ENCODE results near the gene XRCC2. TPM values are rescaled to one million over a fixed set of nuclear protein-coding genes. Genes with fewer than 3 reads are reported as not detected.

The XRCC2 gene
- total RNA-seq, 1 donor from 2014 or later: 1.7 TPM

GRCh38 chr7:152683297-152683696 is 7.4 kb upstream of the XRCC2 start:
- DNase-seq (ENCODE audit: extremely low spot score in 2 of 2): no peak
- intact Hi-C loops (cut with DNase I): no loop called here
- Histone ChIP-seq H3K4me3 (no peak overlapping the region), H3K27ac (no peak overlapping the region), H3K4me1 (no peaks in the 10 kb centered on the region), H3K36me3 (no peaks in the 10 kb centered on the region), H3K9me3 (no peaks in the 10 kb centered on the region), H3K27me3 (no peaks in the 10 kb centered on the region)
- TF ChIP-seq POLR2AphosphoS5 (IDR thresholded peaks at IDR 0.05; ENCODE audit: insufficient read depth in 1 of 2, low read depth in 1 of 2) (no peak), CTCF (IDR thresholded peaks at IDR 0.05) (no peak), POLR2A (IDR thresholded peaks at IDR 0.05) (no peak)

DNA sequence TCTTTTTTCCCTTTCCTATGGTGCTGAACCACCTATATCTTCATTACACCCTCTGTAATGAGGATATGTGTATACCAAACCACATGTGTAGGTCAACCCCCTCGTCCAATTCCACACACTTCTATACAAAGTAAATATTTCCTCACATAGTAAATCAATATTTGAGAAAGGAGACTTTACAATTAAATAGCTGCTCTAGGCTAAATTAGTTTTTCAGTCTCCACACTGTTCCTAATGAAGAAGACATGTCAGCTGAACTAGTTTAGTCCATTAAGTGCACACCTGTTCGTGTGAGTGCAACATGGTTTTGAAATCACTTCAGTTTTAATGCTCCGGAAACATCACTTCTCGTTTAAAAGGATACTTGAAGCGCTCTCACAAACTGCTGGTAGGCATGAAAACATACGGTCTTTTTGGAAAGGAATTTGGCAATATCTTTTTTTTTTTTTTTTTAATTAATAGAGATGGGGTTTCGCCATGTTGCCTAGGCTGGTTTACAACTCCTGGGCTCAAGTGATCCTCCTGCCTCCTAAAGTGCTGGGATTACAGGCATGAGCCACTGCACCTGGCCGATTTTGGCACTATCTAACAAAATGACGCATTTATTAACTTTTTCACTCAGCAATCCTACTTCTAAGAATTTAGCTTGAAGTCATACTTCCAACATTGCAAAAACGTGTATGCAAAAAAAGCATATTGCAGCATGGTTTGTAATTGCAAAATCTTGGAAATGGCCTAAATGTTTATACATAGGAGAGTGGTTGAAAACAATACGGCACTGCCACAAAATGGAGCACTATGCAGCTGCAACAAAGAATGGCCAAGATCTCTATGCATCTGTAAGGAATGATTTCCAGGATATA is 2.1 kb upstream of the XRCC2 start:
- DNase-seq (ENCODE audit: extremely low spot score in 2 of 2): no peak
- Histone ChIP-seq H3K27me3 (no peaks in the 10 kb centered on the region), H3K4me1 (peaks cover 10% of the 10 kb centered on the region), H3K36me3 (no peaks in the 10 kb centered on the region), H3K9me3 (no peaks in the 10 kb centered on the region), H3K4me3 (no peak overlapping the region), H3K27ac (no peak overlapping the region)
- intact Hi-C loops (cut with DNase I): no loop called here
- no peak for TF ChIP-seq POLR2AphosphoS5 (IDR thresholded peaks at IDR 0.05; ENCODE audit: insufficient read depth in 1 of 2, low read depth in 1 of 2)
- TF ChIP-seq CTCF (IDR thresholded peaks at IDR 0.05): no peak

DNA sequence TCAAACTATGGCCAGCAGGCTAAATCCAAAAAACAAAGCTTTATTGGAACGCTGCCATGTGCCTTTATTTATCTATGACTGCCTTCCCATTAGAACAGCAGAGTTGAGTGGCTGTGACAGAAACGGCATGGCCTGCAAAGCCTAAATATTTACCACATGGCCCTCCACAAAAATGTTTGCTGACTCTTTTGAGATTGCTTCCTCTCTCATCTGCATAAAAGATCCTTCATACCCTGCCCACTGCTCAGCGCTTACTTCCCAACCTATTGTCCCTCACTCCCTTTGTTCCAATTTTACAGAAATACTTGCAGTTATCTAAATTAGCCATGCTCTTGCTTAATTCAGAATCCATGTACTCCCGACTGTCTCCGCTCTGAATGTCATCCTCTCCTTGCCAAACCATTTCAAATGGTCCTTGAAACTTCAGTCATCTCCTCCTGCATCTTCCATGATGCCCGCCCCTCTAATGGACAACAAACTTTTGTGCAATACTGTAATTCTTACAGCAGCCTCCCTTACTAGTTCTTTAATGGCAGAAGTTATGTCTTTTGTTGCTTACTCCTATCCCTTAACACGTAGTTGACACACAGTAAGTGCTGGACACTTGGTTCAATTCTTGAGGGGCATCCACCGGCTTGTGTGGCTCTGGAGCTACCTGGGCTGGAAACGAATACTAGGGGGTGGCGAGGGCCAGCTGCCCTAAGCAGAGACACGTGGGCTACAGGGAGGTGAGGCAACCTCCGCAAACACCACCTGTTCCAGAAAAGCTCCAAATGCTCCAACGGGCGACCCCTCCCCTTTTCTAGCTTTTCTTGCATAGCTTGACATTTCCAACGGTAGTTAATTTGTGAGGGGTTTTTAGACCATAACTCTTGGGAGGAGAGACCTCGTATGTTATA is 832 bp downstream of the XRCC2 start:
- peak overlapping the region; percentile 48 to 62 for H3K4me3 ChIP-seq
- H3K36me3 ChIP-seq: no peaks in the 10 kb centered on the region
- no peak for DNase-seq (ENCODE audit: extremely low spot score in 2 of 2)
- H3K4me1 ChIP-seq: peaks cover 10% of the 10 kb centered on the region
- intact Hi-C loops (cut with DNase I): no loop called here
- no peak overlapping the region for H3K27ac ChIP-seq
- TF ChIP-seq POLR2A (IDR thresholded peaks at IDR 0.05): no peak
- H3K9me3 ChIP-seq: no peaks in the 10 kb centered on the region
- no peaks in the 10 kb centered on the region for H3K27me3 ChIP-seq

DNA sequence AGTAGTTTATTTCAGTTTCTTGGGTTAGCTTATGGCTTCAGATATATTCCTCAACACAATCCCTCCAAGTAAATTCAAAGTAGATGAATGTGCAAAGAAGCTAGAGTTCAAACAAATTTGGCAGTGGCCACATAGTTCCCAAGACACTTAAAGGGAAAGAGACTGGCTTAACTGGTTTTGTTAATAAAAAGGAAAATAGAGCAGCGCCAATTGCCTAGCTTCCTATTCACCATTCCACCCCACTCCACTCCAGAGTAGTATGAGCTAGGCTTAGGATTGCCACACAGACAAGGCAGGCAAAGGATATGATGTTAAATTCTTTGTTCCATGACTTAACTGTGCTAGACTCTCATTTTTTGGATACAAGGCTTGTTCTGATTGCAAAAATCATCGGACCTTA is 2.0 kb downstream of the XRCC2 start:
- TF ChIP-seq POLR2A (IDR thresholded peaks at IDR 0.05): no peak
- no peak for TF ChIP-seq POLR2AphosphoS5 (IDR thresholded peaks at IDR 0.05; ENCODE audit: insufficient read depth in 1 of 2, low read depth in 1 of 2)
- TF ChIP-seq CTCF (IDR thresholded peaks at IDR 0.05): no peak
- DNase-seq (ENCODE audit: extremely low spot score in 2 of 2): no peak
- no peak overlapping the region for H3K27ac ChIP-seq
- no peaks in the 10 kb centered on the region for H3K9me3 ChIP-seq
- peaks cover 10% of the 10 kb centered on the region for H3K4me1 ChIP-seq
- H3K27me3 ChIP-seq: no peaks in the 10 kb centered on the region
- intact Hi-C loops (cut with DNase I): no loop called here
- no peaks in the 10 kb centered on the region for H3K36me3 ChIP-seq
- no peak overlapping the region for H3K4me3 ChIP-seq

DNA sequence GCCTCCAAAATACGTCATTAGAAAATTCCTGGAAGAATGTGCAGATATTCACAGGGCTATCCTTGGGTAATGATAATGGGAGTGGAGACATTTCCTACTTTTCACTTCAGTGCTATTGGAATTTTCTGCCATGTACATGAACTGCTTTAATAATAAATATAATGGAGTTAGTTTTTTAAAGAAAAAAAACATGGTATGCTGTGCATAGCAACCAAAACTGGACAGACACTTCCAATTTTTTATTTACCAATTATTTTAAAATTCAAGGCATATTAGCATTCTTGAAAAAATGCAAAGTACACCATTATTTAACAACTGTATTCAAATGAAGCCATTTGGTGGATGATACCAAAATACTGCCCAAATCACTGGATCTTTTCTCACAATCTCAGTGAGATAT is 3.3 kb downstream of the XRCC2 start:
- Histone ChIP-seq H3K9me3 (no peaks in the 10 kb centered on the region), H3K27me3 (no peaks in the 10 kb centered on the region), H3K4me1 (peaks cover 10% of the 10 kb centered on the region), H3K27ac (no peak overlapping the region), H3K36me3 (no peaks in the 10 kb centered on the region), H3K4me3 (no peak overlapping the region)
- DNase-seq (ENCODE audit: extremely low spot score in 2 of 2): no peak
- TF ChIP-seq POLR2A (IDR thresholded peaks at IDR 0.05) (no peak), POLR2AphosphoS5 (IDR thresholded peaks at IDR 0.05; ENCODE audit: insufficient read depth in 1 of 2, low read depth in 1 of 2) (no peak), CTCF (IDR thresholded peaks at IDR 0.05) (no peak)
- intact Hi-C loops (cut with DNase I): no loop called here
